IMR-90 (cell line): ENCODE results near the gene GRID1. TPM values are rescaled to one million over a fixed set of nuclear protein-coding genes. Genes with fewer than 3 reads are reported as not detected.

Experiments
- ATAC-seq: fragments of 200-7000 bp; cut with Tn5 transposase; 2 replicates; pipeline ENCODE4 v1.9.1; 2020; ENCODE audit warnings: low read depth, mild to moderate bottlenecking, moderate library complexity
- BruUV-seq: library from RNA; stranded (reverse); fragments of 400-500 nt; replicated peaks from 2 replicates; lab custom pipeline; 2021; lab: Mats Ljungman, UMichigan
- CTCF ChIA-PET: fragments of 300-600 bp; formaldehyde crosslinking; extraction: SDS; loops from one replicate; lab custom pipeline; 2021; ENCODE audit warnings: antibody characterized with exemption; lab: Yijun Ruan, JAX
- POLR2A ChIA-PET: fragments of 300-600 bp; sonication (Branson Sonifier 250); formaldehyde crosslinking; loops from one replicate; lab custom pipeline; 2022; ENCODE audit warnings: antibody characterized with exemption; ENCODE audit not compliant: unreplicated experiment; lab: Charles Lee
- DNase-seq: peaks from one replicate; pipeline ENCODE4 v3.0.0; 2013
- H2AFZ ChIP-seq: replicated peaks from 2 replicates; pipeline ENCODE3; 2013; ENCODE audit warnings: low read length, mild to moderate bottlenecking; ENCODE audit not compliant: poor library complexity
- H2AK5ac ChIP-seq: 2 replicates; pipeline ENCODE4 v1.6.1; 2013; ENCODE audit warnings: low read depth, low read length, inconsistent platforms
- H2AK9ac ChIP-seq: replicated peaks from 2 replicates; pipeline ENCODE3; 2013; ENCODE audit warnings: mild to moderate bottlenecking, low read depth, low read length, moderate library complexity; ENCODE audit not compliant: poor library complexity
- H2BK120ac ChIP-seq: 2 replicates; pipeline ENCODE4 v1.6.1; 2013; ENCODE audit warnings: low read depth, low read length, inconsistent platforms
- H2BK15ac ChIP-seq: 3 replicates; pipeline ENCODE4 v1.6.1; 2013; ENCODE audit warnings: low read depth, low read length, inconsistent platforms
- H2BK20ac ChIP-seq: 2 replicates; pipeline ENCODE4 v1.6.1; 2013; ENCODE audit warnings: low read depth, mild to moderate bottlenecking, inconsistent platforms, low read length, moderate library complexity
- H2BK5ac ChIP-seq: 2 replicates; pipeline ENCODE4 v1.6.1; 2013; ENCODE audit warnings: mild to moderate bottlenecking, low read depth, low read length, inconsistent platforms; ENCODE audit not compliant: poor library complexity, severe bottlenecking
- H3K14ac ChIP-seq: replicated peaks from 2 replicates; pipeline ENCODE4 v1.6.1; 2013; ENCODE audit warnings: low read depth, low read length, inconsistent platforms
- H3K18ac ChIP-seq: 2 replicates; pipeline ENCODE4 v1.6.1; 2013; ENCODE audit warnings: low read depth, low read length, control low read depth
- H3K23ac ChIP-seq: 2 replicates; pipeline ENCODE4 v1.6.1; 2013; ENCODE audit warnings: low read depth, low read length, inconsistent platforms
- H3K27ac ChIP-seq: 2 replicates; pipeline ENCODE4 v1.5.1; 2013; ENCODE audit warnings: mild to moderate bottlenecking, control low read depth, low read length; ENCODE audit not compliant: insufficient read depth
- H3K27me3 ChIP-seq: 2 replicates; pipeline ENCODE4 v1.6.1; 2013; ENCODE audit warnings: low read length; ENCODE audit not compliant: control insufficient read depth, insufficient read depth
- H3K36me3 ChIP-seq: 2 replicates; pipeline ENCODE4 v1.6.1; 2013; ENCODE audit warnings: low read length, mixed read lengths; ENCODE audit not compliant: control insufficient read depth, insufficient read depth
- H3K4ac ChIP-seq: 2 replicates; pipeline ENCODE4 v1.6.1; 2013; ENCODE audit warnings: low read depth, low read length, inconsistent platforms
- H3K4me1 ChIP-seq: 2 replicates; pipeline ENCODE4 v1.6.1; 2013; ENCODE audit warnings: low read length, mixed read lengths; ENCODE audit not compliant: control insufficient read depth, insufficient read depth
- H3K4me2 ChIP-seq: 2 replicates; pipeline ENCODE4 v1.6.1; 2013; ENCODE audit warnings: low read depth, mild to moderate bottlenecking, control low read depth, low read length, moderate library complexity
- H3K4me3 ChIP-seq: 2 replicates; pipeline ENCODE4 v1.5.1; 2013; ENCODE audit warnings: low read depth, mild to moderate bottlenecking, control low read depth, low read length, moderate library complexity; ENCODE audit not compliant: insufficient read depth
- H3K56ac ChIP-seq: 2 replicates; pipeline ENCODE4 v1.6.1; 2013; ENCODE audit warnings: low read length, inconsistent platforms; ENCODE audit not compliant: insufficient read depth; ENCODE audit errors: extremely low read depth
- H3K79me1 ChIP-seq, 2 experiments: 2 replicates each; pipeline ENCODE4 v1.6.1; 2013; ENCODE audit warnings: low read length in 2 of 2, inconsistent platforms in 1 of 2, low read depth in 1 of 2
- H3K9ac ChIP-seq: 2 replicates; pipeline ENCODE4 v1.6.1; 2013; ENCODE audit warnings: low read depth, low read length, control low read depth
- H3K9me1 ChIP-seq: 2 replicates; pipeline ENCODE4 v1.6.1; 2013; ENCODE audit warnings: low read length, inconsistent platforms; ENCODE audit not compliant: insufficient read depth
- H3K9me3 ChIP-seq: 2 replicates; pipeline ENCODE4 v1.6.1; 2013; ENCODE audit warnings: low read length; ENCODE audit not compliant: control insufficient read depth, insufficient read depth
- H4K20me1 ChIP-seq: 2 replicates; pipeline ENCODE4 v1.6.1; 2013; ENCODE audit warnings: low read length, inconsistent platforms; ENCODE audit not compliant: insufficient read depth
- H4K5ac ChIP-seq: 2 replicates; pipeline ENCODE4 v1.6.1; 2013; ENCODE audit warnings: mild to moderate bottlenecking, low read depth, low read length, control low read depth
- H4K8ac ChIP-seq, 2 experiments: 2 replicates each; pipeline ENCODE4 v1.6.1; 2013; ENCODE audit warnings: low read depth in 2 of 2, low read length in 2 of 2, control low read depth in 1 of 2, inconsistent platforms in 1 of 2
- H4K91ac ChIP-seq: 2 replicates; pipeline ENCODE4 v1.6.1; 2013; ENCODE audit warnings: low read depth, low read length, inconsistent platforms; ENCODE audit not compliant: insufficient read depth
- MAFK ChIP-seq: IDR thresholded peaks from 2 replicates; pipeline ENCODE4 v1.6.1; 2012; ENCODE audit warnings: low read depth, low read length, improper control_type of control experiment
- WGBS, 2 experiments: methylation state at CpG; one replicate each; pipeline versions ENCODE4 v1.1.5 to v1.1.7; 2013; ENCODE audit warnings: missing lambda C conversion rate in 2 of 2; ENCODE audit not compliant: insufficient read length in 1 of 2; ENCODE audit errors: extremely low coverage in 2 of 2; 5-methylcytosine and 5-hydroxymethylcytosine counted together
- dilution Hi-C: fragments of 300-500 bp; cut with HindIII; formaldehyde crosslinking; loops from one replicate; pipeline ENCODE4 v1.14.3; 2018; ENCODE audit warnings: low sequenced_read_pairs; ENCODE audit not compliant: unreplicated experiment
- in situ Hi-C: fragments of 300-500 bp; cut with MboI; formaldehyde crosslinking; loops from 3 replicates; pipeline ENCODE4 v1.14.3; 2019; ENCODE audit warnings: low sequenced_read_pairs, inconsistent platforms, mixed read lengths
- intact Hi-C: fragments of 100-400 bp; cut with micrococcal nuclease; formaldehyde crosslinking; loops from 2 replicates; pipeline ENCODE4 v1.10.0; 2022
- polyA plus RNA-seq, 3 experiments: library from polyadenylated mRNA; depleted of rRNA; stranded (reverse); fragments of >200 nt; gene quantifications; 2 replicates each; pipeline ENCODE4 v1.2.3, GENCODE V29; 2012; ENCODE audit warnings: low replicate concordance in 1 of 3
- total RNA-seq: library from RNA; depleted of rRNA; stranded (reverse); fragments of >200 nt; gene quantifications from 2 replicates; pipeline ENCODE4 v1.2.3, GENCODE V29; 2012

The GRID1 gene
- total and polyA plus RNA-seq, 2 of the 4 experiments (the other 2 are of a cell fraction), result not detected

- 0% methylated on average over 1 of the region's 2 CpGs; no CpG with 5 or more reads in 1 of the 2 experiments for WGBS, 2 experiments
- Histone ChIP-seq H3K4me3 (no peak overlapping the region), H3K18ac (no peak overlapping the region), H2AK5ac (no peak overlapping the region), H2BK120ac (no peak overlapping the region), H3K4me1 (no peaks in the 10 kb centered on the region), H2AFZ (no peak overlapping the region), H4K91ac (no peak overlapping the region), H2BK15ac (no peak overlapping the region), H4K5ac (no peak overlapping the region), H2BK20ac (no peak overlapping the region), H3K36me3 (no peaks in the 10 kb centered on the region), H3K27ac (no peak overlapping the region), H3K9ac (no peak overlapping the region), H4K20me1 (no peaks in the 10 kb centered on the region), H3K9me1 (no peaks in the 10 kb centered on the region), H3K9me3 (peaks cover 20% of the 10 kb centered on the region), H3K23ac (no peak overlapping the region), H4K8ac (no peak overlapping the region), H3K56ac (no peak overlapping the region), H3K27me3 (no peaks in the 10 kb centered on the region), H3K4me2 (no peak overlapping the region), H3K79me1 (no peaks in the 10 kb centered on the region), H2AK9ac (no peak overlapping the region), H3K4ac (no peak overlapping the region), H3K14ac (no peak overlapping the region), H2BK5ac (no peak overlapping the region)
- dilution Hi-C loops (no loop called here), in situ Hi-C loops (no loop called here), intact Hi-C loops (no loop called here)
- ATAC-seq (no peak), DNase-seq (no peak)
- CTCF ChIA-PET, result no interaction called here
- BruUV-seq, result no TSS peak
- no peak for TF ChIP-seq MAFK
- POLR2A ChIA-PET, result no interaction called here
Measured at GRCh38 chr10:85578860-85579259, 787.7 kb downstream of the GRID1 start.
